GM12875 (cell line): Measurements from ENCODE around the gene MFSD6.
"Not testable (repeated sequence)": the region's sequence is repeated elsewhere in the genome, so short reads cannot be mapped to it uniquely, and the experiment has no call there.

Experiments used
- H3K4me3 ChIP-seq: one replicate; pipeline ENCODE4 v1.5.1; 2011; ENCODE audit warnings: low read depth, low read length, control low read depth
- TF ChIP-seq, protein P1 (sequence below): IDR thresholded peaks from 2 replicates; pipeline ENCODE4 v1.5.1; 2011; ENCODE audit warnings: low read depth, mild to moderate bottlenecking, control low read depth, inconsistent platforms, low read length, moderate library complexity, borderline replicate concordance; ENCODE audit not compliant: insufficient read depth

Gene MFSD6

DNA sequence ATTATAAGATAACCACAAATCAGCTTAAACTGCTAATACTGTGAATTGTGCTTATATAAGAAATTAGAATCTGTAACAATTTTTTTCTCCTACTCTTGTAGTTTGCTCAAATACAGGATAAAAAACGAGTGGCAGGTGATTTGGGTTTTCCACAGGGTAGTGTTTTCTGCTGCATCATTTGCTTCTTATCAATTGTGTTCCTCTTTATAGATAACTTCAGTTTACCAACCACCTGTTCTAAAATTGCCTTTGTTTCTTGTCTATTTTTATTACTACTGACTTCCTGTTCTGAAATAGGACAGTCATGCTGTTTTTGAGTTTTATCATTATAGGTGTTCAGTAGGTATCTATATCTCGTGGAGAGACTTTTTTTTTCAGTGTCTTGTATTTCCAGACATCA, 56.9 kb downstream of the MFSD6 start:
- H3K4me3 ChIP-seq: no peak overlapping the region
- TF ChIP-seq, protein P1, sequence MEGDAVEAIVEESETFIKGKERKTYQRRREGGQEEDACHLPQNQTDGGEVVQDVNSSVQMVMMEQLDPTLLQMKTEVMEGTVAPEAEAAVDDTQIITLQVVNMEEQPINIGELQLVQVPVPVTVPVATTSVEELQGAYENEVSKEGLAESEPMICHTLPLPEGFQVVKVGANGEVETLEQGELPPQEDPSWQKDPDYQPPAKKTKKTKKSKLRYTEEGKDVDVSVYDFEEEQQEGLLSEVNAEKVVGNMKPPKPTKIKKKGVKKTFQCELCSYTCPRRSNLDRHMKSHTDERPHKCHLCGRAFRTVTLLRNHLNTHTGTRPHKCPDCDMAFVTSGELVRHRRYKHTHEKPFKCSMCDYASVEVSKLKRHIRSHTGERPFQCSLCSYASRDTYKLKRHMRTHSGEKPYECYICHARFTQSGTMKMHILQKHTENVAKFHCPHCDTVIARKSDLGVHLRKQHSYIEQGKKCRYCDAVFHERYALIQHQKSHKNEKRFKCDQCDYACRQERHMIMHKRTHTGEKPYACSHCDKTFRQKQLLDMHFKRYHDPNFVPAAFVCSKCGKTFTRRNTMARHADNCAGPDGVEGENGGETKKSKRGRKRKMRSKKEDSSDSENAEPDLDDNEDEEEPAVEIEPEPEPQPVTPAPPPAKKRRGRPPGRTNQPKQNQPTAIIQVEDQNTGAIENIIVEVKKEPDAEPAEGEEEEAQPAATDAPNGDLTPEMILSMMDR: no peak

DNA sequence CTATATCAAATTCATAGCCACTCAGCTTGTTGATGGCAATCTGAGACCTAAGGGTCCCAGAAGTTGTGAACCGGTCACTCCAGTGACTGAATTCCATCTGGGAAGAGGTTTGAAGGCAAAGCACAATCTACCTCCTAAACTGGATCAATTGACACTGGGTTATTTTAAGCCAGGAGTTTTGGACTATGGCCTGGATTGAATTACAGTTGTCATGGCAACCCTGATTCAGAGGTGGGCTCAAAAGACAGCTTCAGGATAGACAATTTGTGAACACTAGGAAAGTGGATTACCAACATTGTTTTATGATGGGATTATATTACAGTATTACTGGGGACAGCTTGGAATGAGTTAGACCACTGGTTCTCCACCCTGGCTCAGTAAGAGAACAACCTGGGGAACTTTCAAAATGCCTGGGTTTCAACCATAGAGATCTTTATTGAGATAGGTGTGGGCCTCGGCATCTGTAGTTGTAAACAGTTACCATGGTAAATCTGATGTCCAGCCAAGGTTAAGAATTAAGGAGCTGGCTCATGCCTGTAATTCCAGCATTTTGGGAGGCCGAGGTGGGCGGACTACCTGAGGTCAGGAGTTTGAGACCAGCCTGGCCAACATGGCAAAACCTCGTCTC, 58.8 kb downstream of the MFSD6 start:
- TF ChIP-seq, protein P1: no peak
- H3K4me3 ChIP-seq: no peak overlapping the region

DNA sequence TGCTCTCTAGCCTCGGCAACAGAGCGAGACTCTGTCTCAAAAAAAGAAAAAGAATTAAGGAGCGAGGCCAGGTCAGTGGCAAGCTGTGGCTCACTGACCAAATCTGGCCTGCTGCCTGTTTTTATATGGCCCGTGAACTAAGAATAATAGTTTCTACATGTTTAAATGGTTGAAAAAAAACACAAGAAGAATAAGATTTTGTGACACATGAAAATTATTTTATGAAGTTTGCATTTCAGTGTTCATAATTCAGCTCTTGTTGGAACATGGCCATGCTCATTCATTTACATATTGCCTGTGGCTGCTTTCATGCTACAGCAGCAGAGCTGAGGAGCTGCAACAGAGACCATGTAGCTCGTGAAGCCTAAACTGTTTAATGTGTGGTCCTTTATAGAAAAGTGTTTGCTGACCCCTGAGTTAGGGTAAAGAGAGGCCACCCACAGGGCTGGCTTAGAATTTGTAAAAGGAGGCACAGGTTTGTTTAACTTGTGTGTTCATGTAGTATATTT, 59.5 kb downstream of the MFSD6 start:
- TF ChIP-seq, protein P1: no peak
- H3K4me3 ChIP-seq: no peak overlapping the region

DNA sequence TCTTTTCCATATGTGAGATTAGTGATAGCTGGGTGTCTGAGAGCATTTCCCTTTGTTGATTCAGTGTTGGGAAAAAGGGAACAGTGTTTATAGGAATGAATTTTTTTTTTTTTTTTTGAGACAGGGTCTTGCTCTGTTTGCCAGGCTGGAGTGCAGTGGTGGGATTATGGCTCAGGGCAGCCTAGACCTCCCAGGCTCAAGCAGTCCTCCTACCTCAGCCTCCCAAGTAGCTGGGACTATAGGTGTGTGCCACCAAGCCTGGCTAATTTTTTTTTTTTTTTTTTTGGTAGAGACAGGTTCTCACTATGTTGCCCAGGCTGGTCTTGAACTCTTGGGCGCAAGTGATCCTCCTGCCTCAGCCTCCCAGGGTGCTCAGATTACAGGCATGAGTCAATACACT, 60.2 kb downstream of the MFSD6 start:
- H3K4me3 ChIP-seq: not testable (repeated sequence)

DNA sequence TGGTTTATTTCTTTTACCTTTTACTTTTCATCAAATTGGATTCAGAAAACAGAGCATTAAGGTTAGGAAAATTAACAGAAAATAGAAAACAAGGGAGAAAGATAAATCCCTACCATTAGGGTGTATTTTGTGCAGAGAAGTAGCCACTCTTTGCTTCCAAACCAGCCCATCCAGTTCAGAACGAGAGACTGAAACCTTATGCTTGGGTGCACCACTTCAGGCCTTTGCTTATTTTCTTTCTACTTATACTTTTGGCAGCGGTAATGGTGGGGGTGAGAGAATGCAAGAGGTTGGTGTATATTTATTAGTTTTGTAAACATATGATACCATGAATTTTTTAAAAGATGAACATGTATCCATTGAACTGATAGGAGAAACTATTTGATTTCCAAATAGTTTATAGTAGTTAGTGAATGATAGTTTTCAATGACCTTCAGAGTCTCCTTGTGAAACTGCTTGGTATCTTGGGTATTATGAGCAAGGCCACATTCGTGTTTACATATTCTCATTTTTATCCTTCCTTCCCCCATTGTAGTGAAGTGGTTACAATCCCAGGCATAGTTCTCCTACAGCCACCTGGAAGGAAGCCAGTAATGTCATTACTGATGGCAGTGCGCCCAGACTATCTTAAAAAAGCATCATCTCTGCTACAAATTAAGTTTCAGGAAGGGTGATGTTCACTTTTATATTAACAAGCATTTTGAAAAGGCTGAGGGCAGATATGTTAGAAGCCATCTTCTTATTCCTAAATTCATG, 60.8 kb downstream of the MFSD6 start:
- H3K4me3 ChIP-seq: no peak overlapping the region
- TF ChIP-seq, protein P1: no peak

DNA sequence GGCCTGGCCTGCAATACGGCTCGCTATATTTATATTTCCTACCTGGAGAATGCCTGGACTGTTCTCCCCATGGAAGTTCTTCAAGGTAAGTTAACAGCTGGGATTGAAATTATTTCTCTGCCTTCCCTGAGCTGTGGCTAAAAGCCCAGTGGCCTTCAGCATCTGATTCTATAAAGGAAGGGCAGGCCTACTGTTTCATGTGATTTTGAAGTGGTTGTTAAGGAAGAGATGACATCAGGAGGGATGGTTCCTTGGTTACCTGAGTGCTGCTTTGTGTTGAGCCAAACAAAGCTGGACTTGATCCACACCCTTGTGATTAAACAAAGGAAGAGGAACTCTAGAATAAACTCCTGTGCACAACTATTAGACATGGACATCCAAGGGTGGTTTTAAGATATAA, 61.6 kb downstream of the MFSD6 start:
- H3K4me3 ChIP-seq: no peak overlapping the region
- TF ChIP-seq, protein P1: no peak

DNA sequence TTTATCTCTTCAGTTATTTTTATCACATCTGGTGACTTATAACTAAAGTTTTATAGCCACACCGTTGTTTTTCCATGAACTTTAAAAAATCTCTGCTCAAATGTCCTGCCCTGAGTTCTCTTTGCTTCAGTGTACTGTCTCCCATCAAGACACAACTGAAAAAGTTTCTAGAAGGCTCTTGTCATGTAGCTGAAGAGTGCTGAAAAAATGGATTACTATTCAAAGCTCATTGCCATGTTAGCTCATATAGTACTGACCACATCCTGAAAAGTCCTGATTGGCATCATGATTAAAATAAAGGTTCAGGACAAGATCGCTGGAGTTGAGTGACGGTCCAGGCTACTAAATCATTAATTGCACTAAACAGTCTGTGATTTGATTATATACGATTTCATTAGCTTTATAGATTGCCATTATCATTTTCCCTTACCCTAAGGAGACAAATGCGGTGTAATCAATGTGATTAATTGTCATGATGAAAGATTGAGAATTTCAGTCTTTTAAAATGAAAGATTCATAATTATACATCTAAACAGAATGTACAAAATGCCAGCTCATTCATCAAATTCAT, 62.2 kb downstream of the MFSD6 start:
- TF ChIP-seq, protein P1: no peak
- H3K4me3 ChIP-seq: no peak overlapping the region
